Measurements from ENCODE around the gene EIF3L.

Gene EIF3L

GRCh38 chr22:37855462-37855861, 6.2 kb downstream of the EIF3L start:
- no peak for DNase-seq

- DNase-seq: no peak
Measured at GRCh38 chr22:37860796-37861421, 11.7 kb downstream of the EIF3L start.

GRCh38 chr22:37862570-37863325, 13.5 kb downstream of the EIF3L start:
- DNase-seq: no peak

- DNase-seq: no peak
Measured at GRCh38 chr22:37865510-37865909, 16.3 kb downstream of the EIF3L start.

DNA sequence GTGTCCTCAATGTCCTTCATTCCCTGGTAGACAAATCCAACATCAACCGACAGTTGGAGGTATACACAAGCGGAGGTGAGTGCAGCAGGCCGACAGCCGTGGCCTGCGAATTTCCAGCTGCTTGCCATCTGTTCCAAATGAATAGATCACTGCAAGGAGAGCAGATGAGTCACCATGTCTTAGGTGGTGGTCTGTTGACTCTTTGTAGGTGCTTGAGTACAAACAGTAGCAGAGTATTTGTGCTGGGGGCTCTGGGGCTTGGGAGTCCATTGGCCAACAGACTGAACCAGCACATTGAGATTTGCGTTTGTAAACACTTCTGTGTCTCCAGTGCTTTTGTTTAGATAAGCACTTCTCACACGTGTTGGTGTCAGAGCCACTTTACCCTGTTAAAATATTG, 21.1 kb downstream of the EIF3L start:
- no peak for DNase-seq

DNA sequence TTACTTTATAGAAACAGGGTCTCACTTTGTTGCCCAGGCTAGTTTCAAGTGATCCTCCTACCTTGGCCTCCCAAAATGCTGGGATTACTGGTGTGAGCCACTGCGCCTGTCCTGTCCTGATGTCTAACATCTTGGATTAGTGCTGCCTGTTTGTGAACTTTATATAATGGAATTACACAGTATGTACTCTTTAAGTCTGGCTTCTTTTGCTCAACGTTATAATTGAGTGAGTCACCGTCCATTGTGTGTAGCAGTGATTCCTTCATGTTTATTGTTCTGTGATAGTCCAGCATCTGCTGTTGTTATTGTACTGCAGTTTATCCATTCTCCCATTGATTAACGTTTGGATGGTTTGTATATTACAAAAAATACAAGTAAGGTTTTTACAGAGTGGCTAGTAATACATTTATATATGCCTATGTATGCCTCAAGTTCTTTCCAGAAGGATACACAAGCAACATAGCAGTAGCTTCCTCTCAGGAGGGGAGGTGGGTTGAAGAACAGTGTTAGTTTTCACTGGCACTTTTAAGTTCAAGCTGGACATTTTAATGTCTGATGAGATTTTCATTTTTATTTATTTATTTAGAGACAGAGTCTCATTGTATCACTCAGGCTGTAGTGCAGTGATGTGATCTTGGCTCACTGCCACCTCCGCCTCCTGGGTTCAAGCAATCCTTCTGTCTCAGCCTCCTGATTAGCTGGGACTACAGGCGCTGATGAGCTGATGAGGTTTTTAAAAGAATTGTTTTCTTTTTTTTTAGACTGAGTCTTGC, 31.6 kb downstream of the EIF3L start:
- DNase-seq: no peak

GRCh38 chr22:37884420-37884819, 35.2 kb downstream of the EIF3L start:
- DNase-seq: no peak

GRCh38 chr22:37887584-37888378, 38.6 kb downstream of the EIF3L start:
- DNase-seq: no peak

DNA sequence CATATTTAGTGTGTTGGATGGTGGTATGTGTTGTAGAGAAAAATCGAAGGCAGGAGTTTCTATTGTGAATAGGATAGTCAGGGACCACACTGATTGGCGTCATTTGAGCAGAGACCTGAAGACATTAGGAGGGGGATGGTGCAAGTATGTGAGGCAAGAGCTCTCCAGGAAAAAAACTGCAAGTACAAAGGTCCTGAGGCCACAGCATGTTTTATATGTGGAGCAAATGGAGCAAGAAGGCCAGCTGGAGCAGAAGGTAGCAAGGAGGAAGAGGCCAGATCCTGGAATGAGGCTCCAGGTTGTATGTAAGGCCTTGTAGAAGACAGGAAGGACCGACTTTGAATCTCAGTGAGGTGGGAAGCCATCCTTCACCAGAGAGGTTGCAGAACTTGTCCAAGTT, 42.7 kb downstream of the EIF3L start:
- DNase-seq: no peak

- DNase-seq: no peak
Measured at GRCh38 chr22:37892566-37893335, 43.5 kb downstream of the EIF3L start.

GRCh38 chr22:37893583-37893983, 44.4 kb downstream of the EIF3L start:
- DNase-seq: no peak

- no peak for DNase-seq
Measured at GRCh38 chr22:37894939-37895670, 45.9 kb downstream of the EIF3L start.

DNA sequence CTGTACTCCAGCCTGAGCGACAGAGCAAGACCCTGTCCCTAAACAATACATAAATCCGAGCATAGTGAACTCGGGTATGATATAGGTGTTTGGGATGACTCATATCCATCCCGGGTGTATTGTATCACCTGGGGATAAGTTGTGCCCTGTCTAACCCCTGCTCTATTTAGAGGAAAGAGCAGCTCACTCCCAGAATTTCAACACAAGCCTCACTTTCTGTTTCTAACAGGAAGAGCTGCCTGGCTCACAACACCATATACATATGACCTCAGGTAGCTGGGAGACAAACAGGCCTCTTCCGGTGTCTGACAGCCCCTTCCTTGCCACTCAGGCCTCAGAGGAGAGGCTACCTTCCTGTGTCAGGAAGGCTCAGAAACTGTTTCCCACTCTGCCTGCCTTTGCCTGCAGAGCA, 47.0 kb downstream of the EIF3L start:
- no peak for DNase-seq

DNA sequence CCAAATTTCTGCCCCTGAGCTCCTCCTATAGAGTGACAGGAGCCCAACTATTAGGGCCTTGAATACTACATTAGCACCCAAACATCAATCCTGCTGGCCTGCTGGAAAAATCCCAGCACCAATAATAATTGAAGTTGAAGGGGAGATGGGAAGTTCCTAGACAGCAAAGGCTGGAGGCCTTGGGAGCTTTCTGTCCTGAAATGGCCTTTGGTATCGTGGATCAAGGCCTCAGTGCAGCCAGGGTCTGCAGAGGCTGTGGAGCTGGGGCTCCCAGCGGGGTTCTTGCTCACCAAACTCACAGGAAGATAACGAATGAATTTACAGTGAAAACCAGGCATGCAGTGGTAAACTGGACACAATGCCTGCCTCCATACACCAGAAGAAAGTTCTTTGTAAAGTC, 47.7 kb downstream of the EIF3L start:
- no peak for DNase-seq

GRCh38 chr22:37897807-37898206, 48.6 kb downstream of the EIF3L start:
- no peak for DNase-seq

DNA sequence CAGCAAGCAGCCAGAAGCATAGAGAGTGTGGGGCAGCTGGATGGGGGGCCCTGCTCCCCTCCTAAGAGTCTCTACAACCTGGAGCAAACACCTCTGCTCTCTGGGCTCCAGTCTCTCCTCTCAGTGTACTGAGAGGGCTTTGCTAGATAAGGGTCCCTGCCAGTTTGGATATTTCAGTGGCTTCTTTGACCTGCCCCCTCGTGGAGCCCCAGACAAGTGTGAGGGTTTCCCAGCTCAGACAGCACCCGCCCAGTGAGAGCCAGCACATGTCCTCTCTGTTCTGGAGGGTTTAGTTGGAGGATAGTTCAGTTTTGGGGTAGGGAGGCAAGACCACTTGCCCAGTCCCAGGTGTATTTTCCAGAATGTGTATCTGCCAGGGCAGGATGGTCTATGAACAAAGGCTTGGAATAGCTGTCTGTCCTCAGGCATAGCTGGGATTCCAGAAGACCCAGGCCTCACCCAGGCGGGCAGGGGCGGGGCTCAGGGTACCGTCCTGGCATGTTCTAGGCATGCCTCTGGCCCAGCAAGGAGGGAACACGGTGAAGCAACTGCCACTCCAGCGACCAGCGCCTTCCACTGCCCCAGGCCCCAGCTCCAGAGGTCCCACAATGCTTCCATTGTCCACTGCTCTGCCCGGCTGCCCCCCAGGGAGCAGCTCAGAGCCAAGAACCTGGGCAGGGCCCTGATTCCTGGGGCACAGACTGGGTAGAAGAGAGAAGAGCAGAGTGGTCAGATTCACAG, 49.4 kb downstream of the EIF3L start:
- DNase-seq: no peak

GRCh38 chr22:37904572-37905533, 55.6 kb downstream of the EIF3L start:
- no peak for DNase-seq

- DNase-seq: peak; percentile 76
Measured at GRCh38 chr22:37905534-37906363, 56.5 kb downstream of the EIF3L start, which contains the start of gene MICALL1. TSS of gene MICALL1 (plus strand) at chr22:37906297. CDS start at chr22:37906423, 126 bp downstream.

Measured in right forelimb (tissue), 1 donor.